ENCODE measurements around the gene OSBPL5. TPM values are rescaled to one million over a fixed set of nuclear protein-coding genes. Genes with fewer than 3 reads are reported as not detected.

OSBPL5 gene
- total RNA-seq, 2 donors from 2014 or later: 6.8 to 8.1 TPM

DNA sequence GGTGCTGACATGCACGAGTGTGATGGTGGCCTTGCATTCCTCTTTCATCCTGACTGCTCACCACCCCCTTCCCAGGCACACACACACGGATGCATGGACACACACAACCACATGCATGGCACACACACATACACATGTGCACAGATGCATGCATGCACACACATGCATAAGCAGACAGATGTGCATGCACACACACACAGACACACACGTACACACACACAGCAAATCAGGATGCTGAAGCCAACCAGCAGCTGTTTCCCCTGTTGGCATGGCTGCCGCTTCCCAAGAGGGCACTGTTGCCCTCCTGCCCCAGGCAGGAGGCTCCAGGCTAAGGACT, 15.3 kb downstream of the OSBPL5 start:
- Mint-ChIP-seq H3K4me1 (peaks cover 9% of the 10 kb centered on the region), H3K27ac (no peak overlapping the region), H3K36me3 (ENCODE audit: low read depth) (no peaks in the 10 kb centered on the region), H3K27me3 (peaks cover 5% of the 10 kb centered on the region), H3K4me3 (no peak overlapping the region)
- no peak for DNase-seq
- no peaks in the 10 kb centered on the region for H3K9me3 ChIP-seq (ENCODE audit: control insufficient read depth, low read length, poor library complexity, severe bottlenecking)
- ATAC-seq: no peak

DNA sequence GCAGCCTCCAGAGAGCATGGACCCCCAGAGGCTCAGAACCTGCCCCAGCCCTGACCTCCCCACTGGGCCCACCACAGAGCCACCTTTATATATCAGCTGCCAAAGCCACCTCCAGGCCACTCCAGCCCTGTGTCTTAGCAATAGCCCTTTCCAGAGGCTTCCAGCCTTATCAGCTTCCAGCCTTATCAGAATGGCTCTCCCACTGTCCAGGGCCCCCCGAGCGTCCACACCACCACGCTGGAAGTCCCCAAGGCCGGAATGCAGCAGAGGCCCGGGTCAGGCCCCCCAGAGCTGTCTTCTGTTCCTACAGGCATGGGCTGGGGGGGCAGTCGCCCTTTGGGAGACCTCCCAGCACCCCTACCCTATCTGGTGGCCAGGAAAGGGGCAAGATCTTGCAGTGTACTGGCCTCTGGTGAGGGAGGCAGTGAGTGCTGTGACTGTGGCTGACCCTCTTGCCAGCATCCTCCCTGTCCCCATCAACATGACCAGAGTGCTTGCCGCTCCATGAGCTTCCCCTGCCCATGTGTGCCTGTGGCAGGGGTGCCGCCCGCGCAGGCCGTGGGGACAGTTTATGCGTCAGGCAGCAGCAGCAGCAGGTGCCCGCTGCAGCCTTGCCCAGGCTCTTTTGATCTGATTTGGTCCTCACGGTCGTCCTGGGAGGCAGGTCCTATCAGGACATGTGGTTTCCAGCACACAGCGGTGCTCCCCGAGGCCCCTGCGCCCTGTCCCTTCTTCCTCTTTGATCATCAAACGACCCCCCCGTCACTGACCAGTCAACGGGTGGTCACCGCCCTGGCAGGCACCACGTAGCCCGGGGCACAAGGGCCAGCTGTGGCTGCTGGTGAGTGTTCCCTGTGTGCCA, 15.9 kb downstream of the OSBPL5 start:
- no peak overlapping the region for H3K4me3 Mint-ChIP-seq
- H3K27me3 Mint-ChIP-seq: peaks cover 5% of the 10 kb centered on the region
- ATAC-seq: no peak
- H3K27ac Mint-ChIP-seq: no peak overlapping the region
- H3K4me1 Mint-ChIP-seq: peaks cover 9% of the 10 kb centered on the region
- H3K36me3 Mint-ChIP-seq (ENCODE audit: low read depth): no peaks in the 10 kb centered on the region
- no peaks in the 10 kb centered on the region for H3K9me3 ChIP-seq (ENCODE audit: control insufficient read depth, low read length, poor library complexity, severe bottlenecking)
- DNase-seq: no peak

GRCh38 chr11:3148255-3148989, 16.7 kb downstream of the OSBPL5 start:
- no peak for DNase-seq
- Mint-ChIP-seq H3K4me1 (peaks cover 9% of the 10 kb centered on the region), H3K36me3 (ENCODE audit: low read depth) (no peaks in the 10 kb centered on the region), H3K27ac (peak overlapping the region; percentile 43), H3K27me3 (peaks cover 5% of the 10 kb centered on the region), H3K4me3 (no peak overlapping the region)
- no peaks in the 10 kb centered on the region for H3K9me3 ChIP-seq (ENCODE audit: control insufficient read depth, low read length, poor library complexity, severe bottlenecking)
- ATAC-seq: no peak

DNA sequence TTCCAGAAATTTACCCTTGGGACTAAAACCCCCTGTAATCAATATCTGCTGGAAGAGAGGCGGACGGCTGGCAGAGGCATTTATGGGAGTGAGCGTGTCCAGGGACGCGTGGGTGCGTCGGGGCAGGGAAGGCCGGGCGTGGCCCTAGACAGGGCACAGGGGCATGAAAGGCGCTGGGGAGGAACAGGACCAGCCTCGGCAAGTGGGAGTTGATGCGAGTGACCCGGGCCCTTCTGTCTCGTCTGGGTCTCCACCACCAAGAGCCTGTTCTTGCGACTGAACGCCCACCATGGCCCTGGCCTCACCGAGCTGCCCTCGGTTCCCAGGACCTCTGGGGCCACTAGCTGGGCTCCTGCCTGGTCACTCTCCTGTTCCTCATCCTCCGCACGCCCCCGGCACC, 17.5 kb downstream of the OSBPL5 start:
- peaks cover 6% of the 10 kb centered on the region for H3K4me1 Mint-ChIP-seq
- ATAC-seq (no peak), DNase-seq (no peak)
- H3K27me3 Mint-ChIP-seq: peaks cover 5% of the 10 kb centered on the region
- H3K27ac Mint-ChIP-seq: no peak overlapping the region
- no peak overlapping the region for H3K4me3 Mint-ChIP-seq
- no peaks in the 10 kb centered on the region for H3K9me3 ChIP-seq (ENCODE audit: control insufficient read depth, low read length, poor library complexity, severe bottlenecking)
- no peaks in the 10 kb centered on the region for H3K36me3 Mint-ChIP-seq (ENCODE audit: low read depth)

DNA sequence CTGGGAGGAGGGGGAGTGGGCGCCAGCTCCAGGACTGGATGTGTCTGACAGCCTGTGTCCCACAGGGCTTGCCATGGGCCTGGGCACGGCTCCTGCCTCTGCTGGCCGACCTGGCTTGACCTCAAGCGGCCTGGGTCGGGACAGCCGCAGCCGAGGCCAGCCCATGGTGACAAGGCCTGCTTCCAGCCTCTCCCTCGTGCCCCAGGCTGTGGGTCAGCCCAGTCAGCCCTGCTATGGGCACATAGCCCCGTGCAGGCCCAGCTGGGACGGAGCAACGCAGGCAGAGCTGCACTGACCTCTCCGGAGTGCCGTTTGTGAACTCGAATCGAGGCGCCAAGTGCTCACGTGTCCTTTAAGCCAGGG, 17.9 kb downstream of the OSBPL5 start:
- H3K4me3 Mint-ChIP-seq: no peak overlapping the region
- H3K9me3 ChIP-seq (ENCODE audit: control insufficient read depth, low read length, poor library complexity, severe bottlenecking): no peaks in the 10 kb centered on the region
- no peak for ATAC-seq
- H3K4me1 Mint-ChIP-seq: peaks cover 10% of the 10 kb centered on the region
- no peak for DNase-seq
- H3K36me3 Mint-ChIP-seq (ENCODE audit: low read depth): no peaks in the 10 kb centered on the region
- H3K27ac Mint-ChIP-seq: no peak overlapping the region
- H3K27me3 Mint-ChIP-seq: peaks cover 5% of the 10 kb centered on the region

- Mint-ChIP-seq H3K36me3 (ENCODE audit: low read depth) (no peaks in the 10 kb centered on the region), H3K27me3 (peaks cover 5% of the 10 kb centered on the region), H3K4me1 (peaks cover 10% of the 10 kb centered on the region), H3K27ac (no peak overlapping the region), H3K4me3 (no peak overlapping the region)
- DNase-seq (no peak), ATAC-seq (no peak)
- no peaks in the 10 kb centered on the region for H3K9me3 ChIP-seq (ENCODE audit: control insufficient read depth, low read length, poor library complexity, severe bottlenecking)
Measured at GRCh38 chr11:3146612-3147256, 18.4 kb downstream of the OSBPL5 start.

- no peaks in the 10 kb centered on the region for H3K36me3 Mint-ChIP-seq (ENCODE audit: low read depth)
- peaks cover 8% of the 10 kb centered on the region for H3K4me1 Mint-ChIP-seq
- no peak for DNase-seq
- H3K27me3 Mint-ChIP-seq: peaks cover 5% of the 10 kb centered on the region
- H3K4me3 Mint-ChIP-seq: no peak overlapping the region
- ATAC-seq: no peak
- H3K27ac Mint-ChIP-seq: peak overlapping the region; percentile 32
- no peaks in the 10 kb centered on the region for H3K9me3 ChIP-seq (ENCODE audit: control insufficient read depth, low read length, poor library complexity, severe bottlenecking)
Measured at GRCh38 chr11:3145206-3145520, 19.9 kb downstream of the OSBPL5 start.

DNA sequence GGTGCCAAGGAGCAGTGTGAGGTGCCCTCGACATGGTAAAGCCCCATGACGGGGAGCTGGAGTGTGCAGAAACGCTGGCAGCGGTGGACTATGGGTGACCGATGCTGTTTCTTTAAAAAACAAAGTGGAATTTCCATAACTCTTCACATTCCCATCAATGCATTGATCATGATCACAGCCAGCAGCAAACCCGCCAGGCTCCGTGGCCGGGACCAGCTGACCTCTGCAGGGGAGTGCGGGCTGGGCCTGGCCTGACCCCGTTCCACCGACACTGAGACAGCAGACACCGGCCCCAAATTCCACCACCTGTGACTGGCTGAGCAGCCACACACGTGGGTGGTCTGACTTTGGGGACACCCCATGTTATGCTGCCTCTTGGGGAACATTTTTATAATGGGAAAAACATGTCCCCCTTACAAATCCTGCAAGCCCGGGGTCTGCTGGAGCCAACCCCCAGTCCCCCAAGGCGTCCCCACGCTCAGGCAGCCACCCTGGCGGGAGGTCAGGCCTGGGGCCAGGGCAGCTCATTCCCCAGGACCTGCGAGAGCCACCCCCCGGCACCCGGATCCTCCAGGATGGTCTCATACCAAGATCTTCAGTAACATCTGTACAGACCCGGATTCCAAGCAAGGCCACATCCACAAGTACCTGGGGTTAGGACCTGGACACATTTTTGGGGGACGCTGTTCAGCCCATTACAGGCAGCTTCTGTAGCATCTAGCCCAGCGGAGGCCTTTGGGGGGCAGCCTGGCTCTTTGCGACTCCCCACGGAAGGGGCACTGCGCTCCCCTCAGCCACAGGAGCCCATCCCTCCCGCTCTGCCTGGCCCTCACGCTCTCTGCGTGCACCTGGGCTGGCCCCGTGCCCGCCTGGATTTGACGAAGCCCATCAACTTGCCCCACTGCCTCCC, 20.6 kb downstream of the OSBPL5 start:
- H3K27ac Mint-ChIP-seq: peak overlapping the region; percentile 32
- no peak for DNase-seq
- no peaks in the 10 kb centered on the region for H3K9me3 ChIP-seq (ENCODE audit: control insufficient read depth, low read length, poor library complexity, severe bottlenecking)
- no peak overlapping the region for H3K4me3 Mint-ChIP-seq
- peaks cover 5% of the 10 kb centered on the region for H3K4me1 Mint-ChIP-seq
- ATAC-seq: no peak
- H3K36me3 Mint-ChIP-seq (ENCODE audit: low read depth): no peaks in the 10 kb centered on the region
- H3K27me3 Mint-ChIP-seq: peaks cover 5% of the 10 kb centered on the region

- Mint-ChIP-seq H3K27me3 (peaks cover 2% of the 10 kb centered on the region), H3K27ac (no peak overlapping the region), H3K4me1 (peaks cover 6% of the 10 kb centered on the region), H3K36me3 (ENCODE audit: low read depth) (no peaks in the 10 kb centered on the region), H3K4me3 (no peak overlapping the region)
- ATAC-seq (no peak), DNase-seq (no peak)
- H3K9me3 ChIP-seq (ENCODE audit: control insufficient read depth, low read length, poor library complexity, severe bottlenecking): no peaks in the 10 kb centered on the region
Measured at GRCh38 chr11:3143136-3143880, 21.8 kb downstream of the OSBPL5 start.

- H3K27ac Mint-ChIP-seq: no peak overlapping the region
- no peaks in the 10 kb centered on the region for H3K27me3 Mint-ChIP-seq
- ATAC-seq (no peak), DNase-seq (no peak)
- no peaks in the 10 kb centered on the region for H3K9me3 ChIP-seq (ENCODE audit: control insufficient read depth, low read length, poor library complexity, severe bottlenecking)
- H3K4me3 Mint-ChIP-seq: no peak overlapping the region
- no peaks in the 10 kb centered on the region for H3K36me3 Mint-ChIP-seq (ENCODE audit: low read depth)
- H3K4me1 Mint-ChIP-seq: peaks cover 9% of the 10 kb centered on the region
Measured at GRCh38 chr11:3140291-3140603, 24.9 kb downstream of the OSBPL5 start.

GRCh38 chr11:3139481-3140290, 25.4 kb downstream of the OSBPL5 start:
- Mint-ChIP-seq H3K4me3 (no peak overlapping the region), H3K36me3 (ENCODE audit: low read depth) (no peaks in the 10 kb centered on the region), H3K27me3 (no peaks in the 10 kb centered on the region), H3K4me1 (peaks cover 9% of the 10 kb centered on the region), H3K27ac (no peak overlapping the region)
- no peak for DNase-seq
- ATAC-seq: no peak
- no peaks in the 10 kb centered on the region for H3K9me3 ChIP-seq (ENCODE audit: control insufficient read depth, low read length, poor library complexity, severe bottlenecking)

GRCh38 chr11:3139086-3139440, 26.0 kb downstream of the OSBPL5 start:
- DNase-seq (no peak), ATAC-seq (no peak)
- Mint-ChIP-seq H3K4me3 (no peak overlapping the region), H3K27ac (no peak overlapping the region), H3K27me3 (no peaks in the 10 kb centered on the region), H3K36me3 (ENCODE audit: low read depth) (no peaks in the 10 kb centered on the region), H3K4me1 (peaks cover 9% of the 10 kb centered on the region)
- H3K9me3 ChIP-seq (ENCODE audit: control insufficient read depth, low read length, poor library complexity, severe bottlenecking): no peaks in the 10 kb centered on the region
